ENCODE data around the gene SMAD6.

SMAD6 gene

GRCh38 chr15:66704803-66705153, 2.7 kb downstream of the SMAD6 start:
- no peak for TF ChIP-seq CTCF (IDR thresholded peaks at IDR 0.05; ENCODE audit: low read length, missing control alignments)
- peak overlapping the region; percentile 90 for H3K4me3 ChIP-seq (replicated peaks; ENCODE audit: low read depth, low read length)
- no peak for DNase-seq (ENCODE audit: low read depth)

GRCh38 chr15:66705277-66706146, 3.5 kb downstream of the SMAD6 start:
- TF ChIP-seq CTCF (IDR thresholded peaks at IDR 0.05; ENCODE audit: low read length, missing control alignments), result no peak
- peak overlapping the region; percentile 90 for H3K4me3 ChIP-seq (replicated peaks; ENCODE audit: low read depth, low read length)
- DNase-seq (ENCODE audit: low read depth), result no peak

- H3K4me3 ChIP-seq (replicated peaks; ENCODE audit: low read depth, low read length), result peak overlapping the region; percentile 90
- TF ChIP-seq CTCF (IDR thresholded peaks at IDR 0.05; ENCODE audit: low read length, missing control alignments), result peak; percentile 76
- peak; percentile 68 for DNase-seq (ENCODE audit: low read depth)
These were observed 4.2 kb downstream of the SMAD6 start for GRCh38 chr15:66706225-66706732.

GRCh38 chr15:66706840-66707239, 4.8 kb downstream of the SMAD6 start:
- no peak for DNase-seq (ENCODE audit: low read depth)
- peak overlapping the region; percentile 90 for H3K4me3 ChIP-seq (replicated peaks; ENCODE audit: low read depth, low read length)
- TF ChIP-seq CTCF (IDR thresholded peaks at IDR 0.05; ENCODE audit: low read length, missing control alignments), result no peak

- DNase-seq (ENCODE audit: low read depth), result peak; percentile 55
- peak; percentile 30 for TF ChIP-seq CTCF (IDR thresholded peaks at IDR 0.05; ENCODE audit: low read length, missing control alignments)
- H3K4me3 ChIP-seq (replicated peaks; ENCODE audit: low read depth, low read length), result peak overlapping the region; percentile 90
These were observed 5.5 kb downstream of the SMAD6 start for GRCh38 chr15:66707310-66708082.

- DNase-seq (ENCODE audit: low read depth), result no peak
- no peak for TF ChIP-seq CTCF (IDR thresholded peaks at IDR 0.05; ENCODE audit: low read length, missing control alignments)
- no peak overlapping the region for H3K4me3 ChIP-seq (replicated peaks; ENCODE audit: low read depth, low read length)
These were observed 6.4 kb downstream of the SMAD6 start for GRCh38 chr15:66708389-66708788.

Data from fibroblast of pulmonary artery (primary cell).